Endothelial cell of umbilical vein (primary cell): ENCODE data around the gene HRK. TPM values are rescaled to one million over a fixed set of nuclear protein-coding genes. Genes with fewer than 3 reads are reported as not detected.

Experiments
- BruUV-seq: library from RNA; stranded (reverse); fragments of 400-500 nt; replicated peaks from 2 replicates; lab custom pipeline; 2021; lab: Mats Ljungman, UMichigan
- CTCF ChIA-PET: fragments of 300-600, 350-600 bp; sonication (Branson Sonifier 250); formaldehyde crosslinking; loops from one replicate; lab custom pipeline; 2021; ENCODE audit warnings: antibody characterized with exemption, inconsistent platforms; lab: Charles Lee
- POLR2A ChIA-PET: fragments of 300-600, 350-600 bp; sonication (Branson Sonifier 250); formaldehyde crosslinking; loops from one replicate; lab custom pipeline; 2021; ENCODE audit warnings: antibody characterized with exemption, inconsistent platforms; lab: Charles Lee
- DNase-seq: peaks from one replicate; pipeline ENCODE4 v3.0.0-alpha.2; 2011; ENCODE audit warnings: low read depth, low spot score
- FAIRE-seq: peaks from 2 replicates; lab custom pipeline; 2011; peaks lifted over from hg19 to GRCh38; lab: Jason Lieb, UNC
- H2AFZ ChIP-seq: 2 replicates; pipeline ENCODE4 v1.6.0; 2012; ENCODE audit warnings: low read depth, low read length, control low read depth, inconsistent platforms
- H3K27ac ChIP-seq: 2 replicates; pipeline ENCODE4 v1.5.1; 2011; ENCODE audit warnings: low read depth, mild to moderate bottlenecking, control low read depth, low read length, moderate library complexity; ENCODE audit not compliant: insufficient read depth
- H3K27me3 ChIP-seq, 2 experiments: 2 replicates each; pipeline versions ENCODE4 v1.6.0 to v1.6.1; 2011; ENCODE audit warnings: low read length in 2 of 2, mixed read lengths in 1 of 2; ENCODE audit not compliant: control insufficient read depth in 2 of 2, insufficient read depth in 2 of 2
- H3K36me3 ChIP-seq, 2 experiments: 2 replicates in 1 of 2; 3 replicates in 1 of 2; pipeline ENCODE4 v1.5.1; 2011; ENCODE audit warnings: low read length in 2 of 2, mild to moderate bottlenecking in 1 of 2, moderate library complexity in 1 of 2; ENCODE audit not compliant: control insufficient read depth in 2 of 2, insufficient read depth in 2 of 2; ENCODE audit errors: extremely low read depth in 1 of 2
- H3K4me1 ChIP-seq: 3 replicates; pipeline ENCODE4 v1.5.1; 2011; ENCODE audit warnings: mild to moderate bottlenecking, low read length; ENCODE audit not compliant: control insufficient read depth, insufficient read depth; ENCODE audit errors: extremely low read depth
- H3K4me2 ChIP-seq: 2 replicates; pipeline ENCODE4 v1.6.1; 2011; ENCODE audit warnings: low read length, control low read depth, mixed read lengths; ENCODE audit not compliant: insufficient read depth
- H3K4me3 ChIP-seq, 3 experiments: fragments of 200-600 bp in 1 of 3; sonication (generic), shearing (Covaris generic) in 1 of 3; replicated peaks in 1 of 3; 2 replicates each; pipeline ENCODE4 v1.5.1; 2011 to 2016; ENCODE audit warnings: control low read depth in 3 of 3, low read length in 3 of 3, mild to moderate bottlenecking in 2 of 3, inconsistent platforms in 1 of 3, low read depth in 1 of 3, moderate library complexity in 1 of 3; ENCODE audit not compliant: insufficient read depth in 1 of 3
- H3K79me2 ChIP-seq: 2 replicates; pipeline ENCODE4 v1.6.0; 2012; ENCODE audit warnings: low read length, inconsistent platforms; ENCODE audit not compliant: control insufficient read depth, insufficient read depth
- H3K9ac ChIP-seq: replicated peaks from 2 replicates; pipeline ENCODE3; 2011; ENCODE audit warnings: low read length, control low read depth; ENCODE audit not compliant: insufficient read depth; ENCODE audit errors: extremely low read depth
- H3K9me1 ChIP-seq: replicated peaks from 3 replicates; pipeline ENCODE4 v1.6.0; 2011; ENCODE audit warnings: mild to moderate bottlenecking, low read length; ENCODE audit not compliant: control insufficient read depth, insufficient read depth; ENCODE audit errors: extremely low read depth
- H3K9me3 ChIP-seq: replicated peaks from 2 replicates; pipeline ENCODE4 v1.5.1; 2012; ENCODE audit warnings: low read length, inconsistent platforms; ENCODE audit not compliant: control insufficient read depth, insufficient read depth
- H4K20me1 ChIP-seq: replicated peaks from 2 replicates; pipeline ENCODE3; 2011; ENCODE audit warnings: mild to moderate bottlenecking, low read length; ENCODE audit not compliant: control insufficient read depth, insufficient read depth; ENCODE audit errors: extremely low read depth
- CTCF ChIP-seq, 2 donors: IDR thresholded peaks; 1 replicate in 1 of 2; 2 replicates in 1 of 2; pipeline ENCODE4 v1.5.1; 2011; ENCODE audit warnings: low read length in 2 of 2, mild to moderate bottlenecking in 2 of 2, moderate library complexity in 2 of 2, control low read depth in 1 of 2, inconsistent platforms in 1 of 2, low read depth in 1 of 2; ENCODE audit not compliant: insufficient read depth in 1 of 2; ENCODE audit errors: extremely low read depth in 1 of 2
- EZH2 ChIP-seq: IDR thresholded peaks from 2 replicates; pipeline ENCODE4 v1.6.1; 2012; ENCODE audit warnings: borderline replicate concordance, low read depth, mild to moderate bottlenecking, moderate library complexity, low read length, inconsistent platforms; ENCODE audit not compliant: severe bottlenecking
- FOS ChIP-seq: IDR thresholded peaks from 2 replicates; pipeline ENCODE4 v1.6.1; 2011; ENCODE audit warnings: mild to moderate bottlenecking, low read length, moderate library complexity, borderline replicate concordance; ENCODE audit not compliant: insufficient read depth
- GATA2 ChIP-seq: IDR thresholded peaks from 2 replicates; pipeline ENCODE4 v1.7.0; 2011; ENCODE audit warnings: low read depth, mild to moderate bottlenecking, moderate library complexity, mixed read lengths, low read length; ENCODE audit not compliant: insufficient read length, insufficient read depth
- JUN ChIP-seq: IDR thresholded peaks from 2 replicates; pipeline ENCODE4 v1.6.1; 2011; ENCODE audit warnings: borderline replicate concordance, low read depth; ENCODE audit not compliant: insufficient read length, insufficient read depth
- MYC ChIP-seq: IDR thresholded peaks from one replicate; pipeline ENCODE4 v1.6.1; 2011; ENCODE audit warnings: mild to moderate bottlenecking, low read depth, low read length
- POLR2A ChIP-seq: IDR thresholded peaks from 2 replicates; pipeline ENCODE4 v1.6.1; 2012; ENCODE audit warnings: low read depth, mild to moderate bottlenecking, control low read depth, low read length
- POLR2AphosphoS5 ChIP-seq: IDR thresholded peaks from 2 replicates; pipeline ENCODE4 v1.6.1; 2012; ENCODE audit warnings: low read depth, mild to moderate bottlenecking, control low read depth, low read length, moderate library complexity; ENCODE audit not compliant: insufficient read depth
- dilution Hi-C: fragments of 300-500 bp; cut with MboI; formaldehyde crosslinking; loops from one replicate; pipeline ENCODE4 v1.15.0; 2019; ENCODE audit warnings: low sequenced_read_pairs; ENCODE audit not compliant: extremely low pct_ligation_motif_present
- intact Hi-C: fragments of 100-400 bp; cut with micrococcal nuclease; formaldehyde crosslinking; loops from one replicate; pipeline ENCODE4 v1.10.0; 2022
- polyA plus RNA-seq, 4 experiments: library from polyadenylated mRNA; depleted of rRNA in 3 of 4; stranded (reverse) in 3 of 4; unstranded in 1 of 4; fragments of >200 nt; gene quantifications; 2 replicates each; pipeline versions ENCODE4 v1.2.1 to v1.2.3, GENCODE V29; 2011 to 2012; ENCODE audit warnings: missing spikeins in 1 of 4
- total RNA-seq: library from RNA; stranded (reverse); gene quantifications from 2 replicates; pipeline ENCODE4 v1.2.3, GENCODE V29; 2021
- TF ChIP-seq, protein P1 (sequence below): IDR thresholded peaks from 2 replicates; pipeline ENCODE4 v1.6.1; 2011; ENCODE audit not compliant: insufficient read depth, insufficient read length

The HRK gene
- total and polyA plus RNA-seq, 2 donors (not counting 3 experiments of a cell fraction or from before 2014, with no cell fraction given) = not detected

DNA sequence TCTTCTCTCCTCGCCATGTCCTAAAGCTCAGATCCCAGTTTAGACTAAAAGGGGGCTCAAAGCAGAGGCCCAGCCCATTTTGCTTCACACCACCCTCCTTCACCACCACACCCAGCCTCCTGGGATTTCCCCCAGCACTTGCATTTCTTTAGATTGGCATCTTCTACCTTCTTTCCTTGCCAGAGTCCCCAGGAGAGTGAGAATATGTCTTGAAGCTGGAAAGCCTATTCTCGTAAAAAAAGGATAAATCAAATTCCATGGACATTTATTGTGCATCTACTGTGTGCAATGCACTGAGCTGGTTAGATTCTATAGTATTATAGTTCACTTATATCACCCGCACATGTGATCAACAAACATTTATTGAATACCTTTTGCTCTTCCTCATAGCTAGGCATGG lies 39.7 kb upstream of the HRK start:
- dilution Hi-C loops (no loop called here), intact Hi-C loops (no loop called here)
- H3K4me3 ChIP-seq = no peak overlapping the region
- BruUV-seq = no TSS peak
- H3K27me3 ChIP-seq = no peaks in the 10 kb centered on the region
- CTCF ChIA-PET = interaction anchor here (1.5 kb wide), 1 partner anchor 9 kb away, joined by 3 read pairs; no protein-coding TSS in a partner anchor
- no peak overlapping the region for H3K9ac ChIP-seq
- H4K20me1 ChIP-seq = no peaks in the 10 kb centered on the region
- H3K79me2 ChIP-seq = peaks cover 27% of the 10 kb centered on the region
- H2AFZ ChIP-seq = no peak overlapping the region
- H3K9me3 ChIP-seq = no peaks in the 10 kb centered on the region
- no peak for TF ChIP-seq GATA2
- TF ChIP-seq POLR2A = no peak
- TF ChIP-seq POLR2AphosphoS5 = no peak
- TF ChIP-seq EZH2 = no peak
- TF ChIP-seq FOS = no peak
- TF ChIP-seq, protein P1, sequence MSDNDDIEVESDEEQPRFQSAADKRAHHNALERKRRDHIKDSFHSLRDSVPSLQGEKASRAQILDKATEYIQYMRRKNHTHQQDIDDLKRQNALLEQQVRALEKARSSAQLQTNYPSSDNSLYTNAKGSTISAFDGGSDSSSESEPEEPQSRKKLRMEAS = no peak
- no peak for TF ChIP-seq JUN
- TF ChIP-seq MYC = no peak
- TF ChIP-seq CTCF (IDR thresholded peaks at IDR 0.05; ENCODE audit: extremely low read depth in 1 of 2, insufficient read depth in 1 of 2, low read depth in 1 of 2, low read length in 2 of 2) = no peak
- DNase-seq (no peak), FAIRE-seq (no peak)
- peaks cover 19% of the 10 kb centered on the region for H3K4me1 ChIP-seq
- H3K4me2 ChIP-seq = no peak overlapping the region
- POLR2A ChIA-PET = no interaction called here
- H3K9me1 ChIP-seq = no peaks in the 10 kb centered on the region
- no peak overlapping the region for H3K27ac ChIP-seq
- H3K36me3 ChIP-seq = no peaks in the 10 kb centered on the region
